ENCODE results near the gene MYL5. TPM values are rescaled to one million over a fixed set of nuclear protein-coding genes. Genes with fewer than 3 reads are reported as not detected.

Gene MYL5
- total RNA-seq, 1 experiment from 2014 or later, result 18.0 TPM

DNA sequence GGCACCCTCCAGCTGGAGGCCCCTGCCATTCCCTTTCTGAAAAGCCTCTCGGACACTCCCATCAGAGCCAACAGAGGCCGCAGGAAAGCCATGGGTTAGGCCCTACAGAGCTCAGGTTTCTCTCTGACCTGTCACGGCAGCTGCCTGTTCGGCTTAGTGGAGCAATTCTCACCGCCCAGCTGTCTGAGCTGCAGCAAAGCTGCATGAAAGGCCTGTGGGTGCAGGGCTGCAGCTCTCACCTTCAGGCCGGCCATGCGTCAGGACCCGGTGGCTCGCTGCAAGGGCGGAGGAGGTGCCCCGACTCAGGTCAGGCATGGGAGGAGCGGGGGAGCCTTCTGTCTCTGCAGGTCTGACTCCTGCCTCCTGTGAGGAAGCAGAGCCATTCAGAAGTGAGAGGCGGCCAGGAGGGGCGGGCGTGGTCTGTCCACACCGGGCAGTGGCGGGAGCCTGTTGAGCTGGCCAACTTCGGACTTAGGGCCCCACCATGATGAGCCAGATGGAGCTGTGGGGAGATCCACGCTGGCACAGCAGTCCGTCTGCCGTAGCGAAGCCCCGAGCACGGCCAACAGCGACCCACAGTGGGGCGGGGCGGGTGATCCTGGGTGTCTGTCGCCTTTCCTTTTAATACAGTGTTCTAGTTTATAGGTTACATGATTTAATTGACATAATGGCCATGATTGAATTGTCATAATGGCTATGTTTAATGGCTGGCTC is 25.6 kb upstream of the MYL5 start:
- no peak overlapping the region for H3K4ac ChIP-seq (ENCODE audit: low read depth, low read length)
- H3K4me1 ChIP-seq (ENCODE audit: insufficient read depth, low read length), result no peaks in the 10 kb centered on the region
- no peak overlapping the region for H3T11ph ChIP-seq (ENCODE audit: low read length)
- H3K79me1 ChIP-seq (ENCODE audit: insufficient read depth, low read depth, low read length, poor library complexity, severe bottlenecking), result no peaks in the 10 kb centered on the region
- Mint-ChIP-seq H3K4me1 (peaks cover 5 to 25% of the 10 kb centered on the region in 2 experiments; a peak in 3 of 4 replicates), H3K27ac (0 out of 7 replicates have a peak overlapping the region, but pooled peaks of 1 of the 3 experiments have one; percentile 55), H3K9me3 (peaks cover 0 to 5% of the 10 kb centered on the region in 2 experiments; a peak in 3 of 5 replicates), H3K4me3 (no peak overlapping the region), H3K27me3 (ENCODE audit: low read depth) (peaks cover 3% of the 10 kb centered on the region), H3K36me3 (ENCODE audit: insufficient read depth in 1 of 3, low read depth in 3 of 3) (no peaks in the 10 kb centered on the region)
- no peaks in the 10 kb centered on the region for H3K79me2 ChIP-seq (ENCODE audit: insufficient read depth, low read length)
- H3K4me2 ChIP-seq (ENCODE audit: insufficient read depth, insufficient read length, low read length), result no peak overlapping the region
- H3K23me2 ChIP-seq (ENCODE audit: insufficient read length, low read depth, low read length, poor library complexity, severe bottlenecking), result no peaks in the 10 kb centered on the region
- H2BK12ac ChIP-seq (ENCODE audit: insufficient read length, low read depth, low read length), result no peak overlapping the region
- H3K56ac ChIP-seq (ENCODE audit: insufficient read length, low read depth, low read length), result no peak overlapping the region
- no peak overlapping the region for H2AFZ ChIP-seq (ENCODE audit: low read length)
- H2BK5ac ChIP-seq (ENCODE audit: insufficient read length, low read length), result no peak overlapping the region
- H3K9me3 ChIP-seq (ENCODE audit: control insufficient read depth, low read depth, low read length), result no peaks in the 10 kb centered on the region
- H4K5ac ChIP-seq (ENCODE audit: insufficient read length, low read depth, low read length), result no peak overlapping the region
- H4K20me1 ChIP-seq (ENCODE audit: control insufficient read depth, insufficient read depth, insufficient read length), result no peaks in the 10 kb centered on the region
- TF ChIP-seq, protein P1, sequence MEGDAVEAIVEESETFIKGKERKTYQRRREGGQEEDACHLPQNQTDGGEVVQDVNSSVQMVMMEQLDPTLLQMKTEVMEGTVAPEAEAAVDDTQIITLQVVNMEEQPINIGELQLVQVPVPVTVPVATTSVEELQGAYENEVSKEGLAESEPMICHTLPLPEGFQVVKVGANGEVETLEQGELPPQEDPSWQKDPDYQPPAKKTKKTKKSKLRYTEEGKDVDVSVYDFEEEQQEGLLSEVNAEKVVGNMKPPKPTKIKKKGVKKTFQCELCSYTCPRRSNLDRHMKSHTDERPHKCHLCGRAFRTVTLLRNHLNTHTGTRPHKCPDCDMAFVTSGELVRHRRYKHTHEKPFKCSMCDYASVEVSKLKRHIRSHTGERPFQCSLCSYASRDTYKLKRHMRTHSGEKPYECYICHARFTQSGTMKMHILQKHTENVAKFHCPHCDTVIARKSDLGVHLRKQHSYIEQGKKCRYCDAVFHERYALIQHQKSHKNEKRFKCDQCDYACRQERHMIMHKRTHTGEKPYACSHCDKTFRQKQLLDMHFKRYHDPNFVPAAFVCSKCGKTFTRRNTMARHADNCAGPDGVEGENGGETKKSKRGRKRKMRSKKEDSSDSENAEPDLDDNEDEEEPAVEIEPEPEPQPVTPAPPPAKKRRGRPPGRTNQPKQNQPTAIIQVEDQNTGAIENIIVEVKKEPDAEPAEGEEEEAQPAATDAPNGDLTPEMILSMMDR (conservative IDR thresholded peaks at IDR 0.05), result no peak
- no peak overlapping the region for H3K9ac ChIP-seq (ENCODE audit: extremely low read depth, insufficient read length, low read length)
- H2AK5ac ChIP-seq (ENCODE audit: insufficient read length, low read length), result no peak overlapping the region
- H3K14ac ChIP-seq (ENCODE audit: insufficient read depth, low read length), result no peak overlapping the region
- H3K27me3 ChIP-seq (ENCODE audit: insufficient read depth, low read length), result no peaks in the 10 kb centered on the region
- H2BK15ac ChIP-seq (ENCODE audit: low read depth, low read length), result no peak overlapping the region
- H3K27ac ChIP-seq (ENCODE audit: insufficient read length, low read depth, low read length), result no peak overlapping the region
- H4K8ac ChIP-seq (replicated peaks; ENCODE audit: insufficient read length, low read depth, low read length), result no peak overlapping the region
- no peak overlapping the region for H3K23ac ChIP-seq (ENCODE audit: insufficient read length, low read depth, low read length)
- no peak overlapping the region for H4K91ac ChIP-seq (ENCODE audit: insufficient read length, low read depth, low read length)
- no peak overlapping the region for H2BK20ac ChIP-seq (ENCODE audit: low read depth, low read length, poor library complexity, severe bottlenecking)
- DNase-seq, result no peak
- no peak overlapping the region for H3K18ac ChIP-seq (ENCODE audit: insufficient read length, low read depth, low read length)
- WGBS (ENCODE audit: extremely low coverage, insufficient read length, low lambda C conversion rate), result no CpG with 5 or more reads among the region's 28 CpGs
- H2BK120ac ChIP-seq (ENCODE audit: low read depth, low read length, poor library complexity, severe bottlenecking), result no peak overlapping the region

Data from H9 (cell line).